Sigmoid colon (tissue), 4 donors: ENCODE measurements around the gene PPP1R7.

Source experiments
- EP300 ChIP-seq, 4 donors: sonication (generic); formaldehyde crosslinking; IDR thresholded peaks; one replicate each; pipeline ENCODE4 v1.6.1; 2017; ENCODE audit warnings: antibody characterized with exemption in 4 of 4
- POLR2A ChIP-seq, 2 donors: fragments of 450-650 bp; IDR thresholded peaks; one replicate each; pipeline ENCODE4 v1.6.1; 2016; ENCODE audit warnings: antibody characterized with exemption in 2 of 2, mild to moderate bottlenecking in 2 of 2, moderate library complexity in 2 of 2
- POLR2AphosphoS5 ChIP-seq, 4 donors: sonication (generic); formaldehyde crosslinking; IDR thresholded peaks; one replicate each; pipeline ENCODE4 v1.6.1; 2017; ENCODE audit warnings: antibody characterized with exemption in 4 of 4
- TF ChIP-seq, protein P1 (sequence below), 4 experiments: fragments of 450-650 bp in 3 of 4; fragments of 200-600 bp in 1 of 4; IDR thresholded peaks; one replicate each; pipeline ENCODE4 v1.5.1; 2016 to 2019; ENCODE audit warnings: antibody characterized with exemption in 4 of 4, mild to moderate bottlenecking in 3 of 4, moderate library complexity in 2 of 4

DNA sequence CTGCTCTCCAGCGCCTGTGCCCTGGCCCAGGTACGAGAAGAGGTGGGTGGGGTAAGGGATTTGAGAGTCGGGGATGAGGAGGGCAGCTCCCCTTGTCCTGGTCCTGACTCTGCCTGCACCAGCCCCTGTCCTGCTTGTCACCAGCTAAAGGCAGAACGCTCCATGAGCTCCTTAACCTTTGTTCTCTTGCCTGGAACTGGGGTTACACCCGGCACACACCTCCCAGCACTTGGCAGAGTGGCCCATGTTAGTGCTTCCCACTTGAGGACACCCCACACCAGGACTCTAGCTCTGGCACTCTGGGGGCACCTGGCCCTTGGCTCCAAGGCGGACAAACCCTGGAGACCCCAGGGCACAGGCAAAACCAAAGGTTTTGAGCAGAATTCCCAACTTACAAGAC is 57.4 kb downstream of the PPP1R7 start:
- TF ChIP-seq, protein P1, sequence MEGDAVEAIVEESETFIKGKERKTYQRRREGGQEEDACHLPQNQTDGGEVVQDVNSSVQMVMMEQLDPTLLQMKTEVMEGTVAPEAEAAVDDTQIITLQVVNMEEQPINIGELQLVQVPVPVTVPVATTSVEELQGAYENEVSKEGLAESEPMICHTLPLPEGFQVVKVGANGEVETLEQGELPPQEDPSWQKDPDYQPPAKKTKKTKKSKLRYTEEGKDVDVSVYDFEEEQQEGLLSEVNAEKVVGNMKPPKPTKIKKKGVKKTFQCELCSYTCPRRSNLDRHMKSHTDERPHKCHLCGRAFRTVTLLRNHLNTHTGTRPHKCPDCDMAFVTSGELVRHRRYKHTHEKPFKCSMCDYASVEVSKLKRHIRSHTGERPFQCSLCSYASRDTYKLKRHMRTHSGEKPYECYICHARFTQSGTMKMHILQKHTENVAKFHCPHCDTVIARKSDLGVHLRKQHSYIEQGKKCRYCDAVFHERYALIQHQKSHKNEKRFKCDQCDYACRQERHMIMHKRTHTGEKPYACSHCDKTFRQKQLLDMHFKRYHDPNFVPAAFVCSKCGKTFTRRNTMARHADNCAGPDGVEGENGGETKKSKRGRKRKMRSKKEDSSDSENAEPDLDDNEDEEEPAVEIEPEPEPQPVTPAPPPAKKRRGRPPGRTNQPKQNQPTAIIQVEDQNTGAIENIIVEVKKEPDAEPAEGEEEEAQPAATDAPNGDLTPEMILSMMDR (IDR thresholded peaks at IDR 0.05) = no peak
- TF ChIP-seq POLR2AphosphoS5 (IDR thresholded peaks at IDR 0.05) (no peak), EP300 (IDR thresholded peaks at IDR 0.05) (no peak), POLR2A (IDR thresholded peaks at IDR 0.05) (no peak)
